Measurements from ENCODE around the gene ALPL. TPM values are rescaled to one million over a fixed set of nuclear protein-coding genes. Genes with fewer than 3 reads are reported as not detected.

Gene ALPL
- total and polyA plus RNA-seq, 8 donors = 2.9 to 12.0 (median 7.0) TPM; not detected in 2

- TF ChIP-seq POLR2A (IDR thresholded peaks at IDR 0.05) = no peak
- no peak for TF ChIP-seq POLR2AphosphoS5 (IDR thresholded peaks at IDR 0.05)
- TF ChIP-seq, protein P1, sequence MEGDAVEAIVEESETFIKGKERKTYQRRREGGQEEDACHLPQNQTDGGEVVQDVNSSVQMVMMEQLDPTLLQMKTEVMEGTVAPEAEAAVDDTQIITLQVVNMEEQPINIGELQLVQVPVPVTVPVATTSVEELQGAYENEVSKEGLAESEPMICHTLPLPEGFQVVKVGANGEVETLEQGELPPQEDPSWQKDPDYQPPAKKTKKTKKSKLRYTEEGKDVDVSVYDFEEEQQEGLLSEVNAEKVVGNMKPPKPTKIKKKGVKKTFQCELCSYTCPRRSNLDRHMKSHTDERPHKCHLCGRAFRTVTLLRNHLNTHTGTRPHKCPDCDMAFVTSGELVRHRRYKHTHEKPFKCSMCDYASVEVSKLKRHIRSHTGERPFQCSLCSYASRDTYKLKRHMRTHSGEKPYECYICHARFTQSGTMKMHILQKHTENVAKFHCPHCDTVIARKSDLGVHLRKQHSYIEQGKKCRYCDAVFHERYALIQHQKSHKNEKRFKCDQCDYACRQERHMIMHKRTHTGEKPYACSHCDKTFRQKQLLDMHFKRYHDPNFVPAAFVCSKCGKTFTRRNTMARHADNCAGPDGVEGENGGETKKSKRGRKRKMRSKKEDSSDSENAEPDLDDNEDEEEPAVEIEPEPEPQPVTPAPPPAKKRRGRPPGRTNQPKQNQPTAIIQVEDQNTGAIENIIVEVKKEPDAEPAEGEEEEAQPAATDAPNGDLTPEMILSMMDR (IDR thresholded peaks at IDR 0.05) = no peak
- TF ChIP-seq EP300 (IDR thresholded peaks at IDR 0.05) = no peak
- no peak for DNase-seq
- 83 to 93% (median 89%) methylated on average over 3 to 5 of the region's 5 CpGs for WGBS, 5 donors
- Histone ChIP-seq H3K27me3 (peaks cover 0 to 19% (median 0%) of the 10 kb centered on the region in 3 donors), H3K4me3 (no peak overlapping the region), H3K27ac (no peak overlapping the region), H3K4me1 (peaks cover 7 to 15% (median 14%) of the 10 kb centered on the region in 4 donors), H3K9me3 (no peaks in the 10 kb centered on the region), H3K36me3 (no peaks in the 10 kb centered on the region)
- intact Hi-C loops (cut with DNase I; ENCODE audit: low total_unique reads) = loop anchor here (10.0 kb wide), 1 partner anchor 66 kb away; the partner anchor contains the start of gene ALPL
Measured at GRCh38 chr1:21570528-21570875, 61.3 kb downstream of the ALPL start.

DNA sequence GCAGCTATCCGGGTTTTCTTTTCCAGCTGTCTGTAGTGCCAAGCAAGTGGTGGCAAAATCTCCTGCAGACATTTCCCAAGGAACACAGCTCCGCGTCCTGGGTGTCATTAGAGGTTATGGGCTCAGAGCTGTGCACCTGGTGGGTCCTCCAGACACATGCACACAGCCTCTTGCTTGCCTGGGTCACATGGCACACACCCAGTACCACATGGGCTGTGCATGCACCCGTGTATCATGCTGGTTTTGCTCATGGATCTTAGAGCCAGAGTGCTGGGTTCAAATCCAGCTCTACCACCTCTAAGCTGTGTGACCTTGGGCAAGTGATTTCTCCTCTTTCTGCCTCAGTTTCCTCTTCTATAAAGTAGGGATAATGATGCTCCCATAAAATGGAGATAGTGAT is 61.7 kb downstream of the ALPL start:
- TF ChIP-seq, protein P1 (IDR thresholded peaks at IDR 0.05) = no peak
- TF ChIP-seq EP300 (IDR thresholded peaks at IDR 0.05) = no peak
- TF ChIP-seq POLR2AphosphoS5 (IDR thresholded peaks at IDR 0.05) = no peak
- no peaks in the 10 kb centered on the region for H3K9me3 ChIP-seq
- no peak for DNase-seq
- peaks cover 7 to 15% (median 14%) of the 10 kb centered on the region in 4 donors for H3K4me1 ChIP-seq
- WGBS, 5 donors = 75 to 93% (median 82%) methylated on average over 2 to 4 of the region's 4 CpGs
- H3K4me3 ChIP-seq = no peak overlapping the region
- intact Hi-C loops (cut with DNase I; ENCODE audit: low total_unique reads) = loop anchor here (10.0 kb wide), 1 partner anchor 66 kb away; the partner anchor contains the start of gene ALPL
- H3K27me3 ChIP-seq = peaks cover 0 to 23% (median 0%) of the 10 kb centered on the region in 3 donors
- no peaks in the 10 kb centered on the region for H3K36me3 ChIP-seq
- H3K27ac ChIP-seq = no peak overlapping the region

GRCh38 chr1:21572221-21572620 is 63.0 kb downstream of the ALPL start:
- no peaks in the 10 kb centered on the region for H3K36me3 ChIP-seq
- H3K9me3 ChIP-seq = no peaks in the 10 kb centered on the region
- WGBS, 5 donors = 90 to 95% (median 93%) methylated on average over 6 of the region's 6 CpGs
- no peak for TF ChIP-seq POLR2AphosphoS5 (IDR thresholded peaks at IDR 0.05)
- TF ChIP-seq, protein P1 (IDR thresholded peaks at IDR 0.05) = no peak
- no peak for TF ChIP-seq POLR2A (IDR thresholded peaks at IDR 0.05)
- no peak for TF ChIP-seq EP300 (IDR thresholded peaks at IDR 0.05)
- no peak for DNase-seq
- peaks cover 0 to 23% (median 0%) of the 10 kb centered on the region in 3 donors for H3K27me3 ChIP-seq
- H3K4me1 ChIP-seq = peaks cover 7 to 15% (median 14%) of the 10 kb centered on the region in 4 donors
- no peak overlapping the region for H3K27ac ChIP-seq
- H3K4me3 ChIP-seq = no peak overlapping the region
- intact Hi-C loops (cut with DNase I; ENCODE audit: low total_unique reads) = loop anchor here (10.0 kb wide), 1 partner anchor 67 kb away; the partner anchor contains the start of gene ALPL

- peaks cover 7 to 15% (median 14%) of the 10 kb centered on the region in 4 donors for H3K4me1 ChIP-seq
- H3K4me3 ChIP-seq = no peak overlapping the region
- TF ChIP-seq EP300 (IDR thresholded peaks at IDR 0.05) (no peak), POLR2AphosphoS5 (IDR thresholded peaks at IDR 0.05) (no peak)
- TF ChIP-seq, protein P1 (IDR thresholded peaks at IDR 0.05) = no peak
- H3K36me3 ChIP-seq = no peaks in the 10 kb centered on the region
- peaks cover 0 to 23% (median 0%) of the 10 kb centered on the region in 3 donors for H3K27me3 ChIP-seq
- no peak for DNase-seq
- H3K9me3 ChIP-seq = no peaks in the 10 kb centered on the region
- WGBS, 5 donors = 82 to 95% (median 91%) methylated on average over 13 of the region's 13 CpGs
- intact Hi-C loops (cut with DNase I; ENCODE audit: low total_unique reads) = loop anchor here (10.0 kb wide), 1 partner anchor 68 kb away; the partner anchor contains the start of gene ALPL
- no peak overlapping the region for H3K27ac ChIP-seq
Measured at GRCh38 chr1:21572735-21573277, 63.6 kb downstream of the ALPL start.

Data from stomach (tissue), 9 donors.